Omental fat pad (tissue), 4 donors: ENCODE results near the gene RNF148. TPM values are rescaled to one million over a fixed set of nuclear protein-coding genes. Genes with fewer than 3 reads are reported as not detected.

Source experiments
- ATAC-seq: fragments of 150-250 bp; one replicate; pipeline ENCODE4 v1.9.1; 2016; ENCODE audit warnings: mild to moderate bottlenecking, moderate library complexity; ENCODE audit not compliant: low FRiP score
- DNase-seq: peaks from one replicate; pipeline ENCODE4 v3.0.0-alpha.2; 2019; ENCODE audit warnings: low spot score
- CTCF ChIP-seq, 3 donors: fragments of 450-650 bp; IDR thresholded peaks; one replicate each; pipeline ENCODE4 v1.5.1; 2016 to 2017; ENCODE audit warnings: antibody characterized with exemption in 3 of 3, mild to moderate bottlenecking in 3 of 3, moderate library complexity in 2 of 3
- total RNA-seq, 4 donors: library from RNA; depleted of rRNA; stranded (reverse); fragments of >200 nt; gene quantifications; one replicate each; pipeline ENCODE4 v1.1.0, GENCODE V29; 2016

Gene RNF148
- total RNA-seq, 4 donors from 2014 or later = 1.4 to 3.5 (median 2.4) TPM

GRCh38 chr7:122710916-122711315 lies 8.2 kb upstream of the RNF148 start:
- no peak for TF ChIP-seq CTCF (IDR thresholded peaks at IDR 0.05)
- no peak for DNase-seq
- ATAC-seq = no peak

- DNase-seq (no peak), ATAC-seq (no peak)
- no peak for TF ChIP-seq CTCF (IDR thresholded peaks at IDR 0.05)
These were observed 7.4 kb upstream of the RNF148 start for GRCh38 chr7:122709930-122710646.

- no peak for DNase-seq
- TF ChIP-seq CTCF (IDR thresholded peaks at IDR 0.05) = no peak
- ATAC-seq = no peak
These were observed 4.1 kb upstream of the RNF148 start for GRCh38 chr7:122706836-122707235.

- ATAC-seq (no peak), DNase-seq (no peak)
- TF ChIP-seq CTCF (IDR thresholded peaks at IDR 0.05) = no peak
These were observed 3.7 kb downstream of the RNF148 start, which contains the start of gene RNF133 for GRCh38 chr7:122699017-122699416. TSS of gene RNF133 (minus strand) at chr7:122699117. CDS start at chr7:122698918, 199 bp downstream.

- no peak for DNase-seq
- ATAC-seq = no peak
These were observed 6.9 kb downstream of the RNF148 start for GRCh38 chr7:122695816-122696215.

GRCh38 chr7:122694697-122695096 lies 8.0 kb downstream of the RNF148 start:
- TF ChIP-seq CTCF (IDR thresholded peaks at IDR 0.05) = no peak
- DNase-seq = no peak

More at GRCh38 chr7:122695816-122696215, 6.9 kb downstream of the RNF148 start:
- TF ChIP-seq CTCF (IDR thresholded peaks at IDR 0.05) = no peak

GRCh38 chr7:122692769-122693309 lies 9.9 kb downstream of the RNF148 start:
- DNase-seq (no peak), ATAC-seq (no peak)
- no peak for TF ChIP-seq CTCF (IDR thresholded peaks at IDR 0.05)

More at GRCh38 chr7:122694697-122695096, 8.0 kb downstream of the RNF148 start:
- ATAC-seq = no peak
